GM18519 (cell line): Measurements from ENCODE around the gene GBF1.

Experiments
- ATAC-seq: cut with Tn5 transposase; IDR thresholded peaks from one replicate; pipeline ENCODE4 v1.9.1; 2021; ENCODE audit warnings: mild to moderate bottlenecking, moderate library complexity; ENCODE audit not compliant: unreplicated experiment, low FRiP score

Gene GBF1

DNA sequence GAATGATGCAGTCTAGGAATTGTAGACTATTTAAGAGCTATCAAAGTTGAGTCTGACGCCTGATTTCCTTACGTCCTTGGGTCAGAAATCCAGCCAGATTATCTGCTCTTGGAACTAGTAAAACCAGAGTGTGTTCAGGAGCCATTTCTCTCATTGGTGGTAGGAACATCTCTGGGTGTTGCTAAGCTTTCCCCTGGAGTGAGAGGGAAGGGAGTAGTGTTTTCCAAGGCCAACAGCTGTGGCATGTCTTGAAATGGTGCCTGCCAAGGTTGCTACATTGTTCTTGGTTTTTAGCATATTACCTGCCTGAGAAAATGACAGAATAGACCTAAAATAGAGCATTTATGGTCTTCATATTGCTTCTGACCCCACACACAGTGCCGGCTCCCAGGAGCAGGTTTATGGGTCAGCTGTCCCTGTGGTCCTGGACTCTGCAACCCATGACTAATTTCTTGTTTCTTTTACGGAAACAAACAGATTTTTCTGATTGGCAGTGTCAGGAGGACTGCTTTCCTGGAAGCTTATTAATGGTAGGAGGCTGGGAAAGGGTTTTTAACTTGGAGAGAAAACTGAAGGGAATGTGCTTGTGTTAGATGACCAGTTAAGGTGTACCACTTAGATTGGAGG is 17.5 kb downstream of the GBF1 start:
- ATAC-seq = no peak

DNA sequence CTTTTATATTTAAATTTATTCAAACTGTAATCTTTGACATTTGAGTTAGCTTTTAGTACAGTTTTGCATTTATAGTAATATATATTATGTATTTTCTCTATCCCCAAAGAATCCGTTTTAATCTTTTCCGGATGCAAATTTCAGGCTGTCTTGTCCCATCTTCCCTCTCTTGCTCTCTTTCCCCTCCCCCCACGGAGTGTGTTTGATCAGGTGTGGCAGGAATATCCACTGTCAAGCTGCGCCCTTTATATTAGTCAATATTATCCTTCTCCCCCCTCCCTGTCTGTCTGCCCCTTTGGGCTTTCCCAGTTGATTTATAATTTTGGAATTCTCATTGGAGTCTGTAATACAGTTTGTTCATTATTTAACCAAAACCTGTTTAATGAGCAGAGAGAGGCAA is 19.0 kb downstream of the GBF1 start:
- no peak for ATAC-seq

GRCh38 chr10:102266670-102267069 is 21.3 kb downstream of the GBF1 start:
- no peak for ATAC-seq

- no peak for ATAC-seq
Measured at GRCh38 chr10:102267748-102268147, 22.4 kb downstream of the GBF1 start.

DNA sequence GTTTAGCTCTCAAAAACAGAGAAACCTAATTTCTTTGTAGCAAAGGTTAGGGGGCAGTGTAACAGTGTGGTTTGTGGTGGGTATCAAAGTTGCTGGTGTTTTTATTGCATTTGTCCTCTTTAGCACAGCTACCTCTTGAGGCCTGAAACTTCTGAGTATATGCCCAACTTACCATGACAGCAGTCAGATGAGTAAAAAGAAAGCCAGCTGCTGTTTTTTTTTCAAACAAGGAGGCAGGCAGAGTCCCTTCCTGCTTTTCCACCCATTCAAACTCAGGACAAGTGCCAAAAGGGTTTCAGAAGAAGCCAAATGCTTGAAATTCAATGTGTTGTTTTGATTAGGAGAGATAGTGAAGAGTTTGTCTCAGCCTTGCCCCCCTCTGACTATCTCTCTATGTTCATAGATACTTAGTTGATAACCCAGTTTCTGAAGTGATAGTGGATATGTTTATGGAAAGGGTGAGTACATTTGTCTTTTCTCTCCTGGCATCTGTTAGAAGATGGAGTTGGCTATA is 23.1 kb downstream of the GBF1 start:
- ATAC-seq = no peak

GRCh38 chr10:102269017-102269416 is 23.7 kb downstream of the GBF1 start:
- ATAC-seq = no peak

DNA sequence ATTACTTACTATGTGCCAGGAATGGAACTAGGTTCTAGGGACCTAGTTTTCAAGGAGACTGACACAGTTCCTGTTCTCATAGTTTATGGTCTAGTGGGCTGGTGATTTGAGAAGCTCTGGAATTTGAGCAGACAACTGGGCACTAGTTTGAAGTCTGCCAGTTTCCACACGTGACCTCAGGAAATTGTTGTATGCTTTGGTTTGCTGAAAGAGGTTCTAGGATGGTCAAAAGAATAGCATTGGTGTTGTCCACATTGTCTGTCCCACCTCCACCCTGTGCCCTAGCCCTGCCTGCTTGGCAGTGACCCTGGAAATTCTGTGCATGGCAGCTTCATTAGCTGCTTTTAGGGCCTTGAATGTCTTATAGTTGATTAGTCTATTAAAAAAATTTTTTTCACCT is 28.7 kb downstream of the GBF1 start:
- no peak for ATAC-seq

GRCh38 chr10:102275343-102275742 is 30.0 kb downstream of the GBF1 start:
- no peak for ATAC-seq

DNA sequence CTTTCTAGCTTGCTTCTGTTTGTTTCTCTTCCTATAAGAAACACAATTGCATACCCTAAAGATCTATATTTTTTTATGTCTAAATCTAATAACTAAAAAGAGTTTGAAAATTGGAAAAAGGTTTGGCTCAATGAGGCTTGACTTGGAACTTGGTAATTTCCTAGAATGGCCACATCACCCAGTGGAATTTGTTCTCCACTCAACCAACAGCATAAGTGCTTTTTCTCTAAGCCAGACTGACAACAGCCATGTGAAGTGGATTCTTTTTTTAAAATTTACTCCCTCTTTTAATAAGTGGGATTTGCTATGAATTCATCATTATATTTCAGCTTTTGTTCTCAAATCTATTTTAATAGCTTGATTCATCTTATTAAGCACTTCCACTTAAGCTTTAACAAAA is 33.8 kb downstream of the GBF1 start:
- ATAC-seq = no peak

DNA sequence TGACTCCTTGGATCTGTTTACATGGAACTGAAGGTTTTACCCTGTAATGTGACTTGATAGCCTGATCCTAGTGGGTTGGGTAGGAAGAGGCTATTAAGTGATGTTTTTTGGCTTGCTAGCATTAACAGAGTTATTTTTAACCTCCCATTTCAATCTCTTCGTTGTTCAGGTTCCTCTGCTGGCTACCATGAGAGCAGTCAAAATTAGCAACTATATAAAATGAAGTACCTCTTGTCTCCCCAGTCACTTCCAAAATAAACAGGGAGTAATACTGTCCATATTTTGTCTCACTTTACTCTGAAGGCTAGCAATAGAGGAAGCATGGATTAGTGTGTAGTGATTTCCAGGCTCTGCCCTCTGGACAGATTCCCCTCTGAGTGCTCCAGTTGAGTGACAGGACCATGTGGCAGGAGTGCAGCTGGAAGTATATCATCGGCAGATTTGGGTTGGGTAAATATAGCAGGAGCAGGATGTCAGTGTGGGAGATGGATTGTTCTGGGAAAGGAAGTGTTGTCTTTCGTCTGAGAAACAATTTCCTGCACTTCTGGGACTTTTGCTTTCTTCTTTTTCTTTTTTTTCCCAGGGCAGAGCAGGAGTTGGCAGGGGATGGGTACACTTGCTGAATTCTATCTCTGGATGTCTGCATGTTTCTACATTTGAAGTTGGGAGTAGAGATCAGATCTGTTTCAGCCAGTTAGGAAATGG is 35.2 kb downstream of the GBF1 start:
- ATAC-seq = no peak

GRCh38 chr10:102281102-102281487 is 35.8 kb downstream of the GBF1 start:
- ATAC-seq = no peak

DNA sequence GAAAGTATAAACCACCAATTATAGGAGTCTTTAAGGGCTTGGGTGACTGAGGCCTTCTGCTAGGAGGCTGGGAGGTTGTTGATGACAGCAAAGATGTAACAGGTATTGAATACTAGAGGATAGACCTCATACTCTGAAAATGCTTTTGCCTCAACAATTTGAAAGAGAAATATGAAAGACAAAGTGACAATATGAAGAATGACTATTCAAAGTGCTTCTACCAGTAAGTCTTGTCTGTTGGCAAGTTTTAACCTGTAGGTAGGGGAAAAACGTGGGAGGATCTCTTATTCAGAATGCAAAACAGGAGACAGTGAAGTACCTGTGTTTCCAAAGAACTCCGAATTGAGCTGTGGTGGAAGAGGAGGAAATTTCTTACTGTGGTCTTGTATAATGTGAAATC is 38.2 kb downstream of the GBF1 start:
- ATAC-seq = no peak

DNA sequence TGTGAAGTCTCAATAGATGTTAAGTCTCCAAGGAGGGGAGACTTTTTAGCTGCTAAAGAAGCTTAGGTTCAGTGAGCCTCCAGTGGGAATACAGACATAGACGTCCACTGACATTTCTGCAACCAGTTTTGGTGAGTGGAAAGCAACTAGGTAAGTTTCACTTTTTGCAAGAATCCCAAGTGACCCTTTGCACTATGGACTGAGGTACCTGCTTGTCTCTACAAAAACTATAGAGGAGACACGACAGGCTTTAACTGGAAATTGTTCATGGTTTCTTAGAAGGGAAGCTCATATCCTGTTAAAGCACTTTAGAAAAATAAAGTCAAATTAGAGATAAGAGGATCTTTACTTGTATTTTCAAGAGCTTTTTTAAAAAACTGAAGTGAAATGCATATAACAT is 38.6 kb downstream of the GBF1 start:
- ATAC-seq = no peak

GRCh38 chr10:102284531-102284930 is 39.2 kb downstream of the GBF1 start:
- no peak for ATAC-seq

- ATAC-seq = no peak
Measured at GRCh38 chr10:102285133-102285532, 39.8 kb downstream of the GBF1 start.

- ATAC-seq = no peak
Measured at GRCh38 chr10:102286216-102286615, 40.9 kb downstream of the GBF1 start.

GRCh38 chr10:102287538-102287937 is 42.2 kb downstream of the GBF1 start:
- ATAC-seq = no peak

GRCh38 chr10:102287991-102288390 is 42.7 kb downstream of the GBF1 start:
- no peak for ATAC-seq

DNA sequence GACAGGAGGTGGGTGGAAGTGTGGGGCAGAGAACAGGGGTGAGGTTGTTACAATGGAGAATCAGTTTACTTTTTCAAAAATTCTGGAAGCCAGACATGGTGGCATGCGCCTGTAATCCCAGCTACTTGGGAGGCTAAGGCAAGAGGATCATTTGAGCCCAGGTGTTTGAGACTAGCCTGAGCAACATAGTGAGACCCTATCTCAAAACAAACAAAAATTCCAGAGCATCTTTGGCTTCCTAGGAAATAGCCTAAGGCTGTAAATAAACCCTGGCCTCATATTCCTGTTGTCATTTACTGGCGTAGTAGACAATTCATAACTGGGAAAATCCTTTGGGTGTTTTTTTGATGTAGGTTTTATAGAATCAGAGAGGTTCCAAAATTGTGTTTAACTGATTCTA is 44.0 kb downstream of the GBF1 start:
- ATAC-seq = no peak

DNA sequence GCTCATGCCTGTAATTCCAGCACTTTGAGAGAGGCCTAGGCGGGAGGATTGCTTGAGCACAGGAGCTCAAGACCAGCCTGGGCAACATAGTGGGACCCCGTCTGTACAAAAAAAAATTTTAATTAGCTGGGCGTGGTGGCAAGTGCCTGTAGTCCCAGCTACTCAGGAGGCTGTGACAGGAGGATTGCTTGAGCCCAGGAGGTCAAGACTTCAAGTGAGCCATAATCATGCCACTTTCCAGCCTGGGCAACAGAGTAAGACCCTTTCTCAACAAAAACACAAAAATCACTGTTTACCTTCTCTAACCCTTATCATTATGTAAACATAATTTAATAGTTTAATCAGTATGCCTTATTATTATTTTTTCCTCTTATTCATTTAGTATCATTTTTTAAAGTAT is 44.5 kb downstream of the GBF1 start:
- ATAC-seq = no peak

- no peak for ATAC-seq
Measured at GRCh38 chr10:102291221-102291905, 46.0 kb downstream of the GBF1 start.

DNA sequence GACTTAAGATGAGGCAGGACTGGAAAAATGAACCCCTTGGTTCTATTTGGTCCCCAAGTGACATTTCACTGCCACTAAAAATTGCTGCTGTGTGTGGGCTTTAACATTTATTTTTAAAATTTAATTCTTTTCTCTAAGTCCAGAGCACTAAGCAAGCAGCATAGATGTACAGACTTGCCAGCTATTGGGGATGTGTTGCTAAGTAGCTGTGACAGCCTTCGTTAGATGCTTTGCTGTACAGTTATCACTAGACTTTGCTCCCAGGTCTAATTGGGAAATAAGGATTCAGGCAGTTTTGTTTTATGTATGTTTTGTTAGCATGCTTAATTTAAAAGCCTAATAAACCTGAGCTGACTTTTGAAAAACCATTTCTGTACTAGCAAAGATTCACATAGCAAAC is 51.8 kb downstream of the GBF1 start:
- ATAC-seq = no peak
